HCT116 (cell line): ENCODE results near the gene DHRS2. TPM values are rescaled to one million over a fixed set of nuclear protein-coding genes. Genes with fewer than 3 reads are reported as not detected.

Experiments used
- ATAC-seq: fragments of 200-7000 bp; cut with Tn5 transposase; 2 replicates; pipeline ENCODE4 v1.9.1; 2020; ENCODE audit warnings: mild to moderate bottlenecking, moderate library complexity
- BruUV-seq: library from RNA; stranded (reverse); fragments of 400-500 nt; replicated peaks from 2 replicates; lab custom pipeline; 2021; lab: Mats Ljungman, UMichigan
- CTCF ChIA-PET: fragments of 300-600 bp; sonication (Branson Sonifier 250); formaldehyde crosslinking; loops from one replicate; lab custom pipeline; 2021; ENCODE audit warnings: antibody characterized with exemption; lab: Charles Lee
- POLR2A ChIA-PET: fragments of 300-600, 350-600 bp; sonication (Branson Sonifier 250); formaldehyde crosslinking; loops from one replicate; lab custom pipeline; 2021; ENCODE audit warnings: antibody characterized with exemption; lab: Charles Lee
- RAD21 ChIA-PET, 2 experiments: fragments of 300-600 bp; sonication (Branson Sonifier 250); formaldehyde crosslinking; loops; one replicate each; lab custom pipeline; 2023; ENCODE audit warnings: low total read pairs in 2 of 2; ENCODE audit not compliant: uncharacterized antibody in 2 of 2, unreplicated experiment in 2 of 2, low non-redundant PET in 1 of 2; lab: Charles Lee
- DNase-seq: peaks from one replicate; pipeline ENCODE4 v3.0.0-alpha.2; 2010; ENCODE audit warnings: low read depth, low spot score
- H2AFZ ChIP-seq: fragments of 200-600 bp; shearing (Covaris generic), sonication (generic); 2 replicates; pipeline ENCODE4 v1.6.1; 2017; ENCODE audit warnings: low read depth, mixed run types, mixed read lengths, antibody characterized with exemption, low read length; ENCODE audit not compliant: poor library complexity, severe bottlenecking
- H3K27ac ChIP-seq: 2 replicates; pipeline ENCODE4 v1.5.1; 2012; ENCODE audit warnings: low read depth, low read length
- H3K27me3 ChIP-seq: fragments of 200-600 bp; sonication (generic); 2 replicates; pipeline ENCODE4 v1.6.1; 2016; ENCODE audit warnings: mixed run types, low read length, mixed read lengths; ENCODE audit not compliant: insufficient read depth
- H3K36me3 ChIP-seq, 2 experiments: fragments of 200-500 bp in 1 of 2; fragments of 200-600 bp in 1 of 2; sonication (Bioruptor generic) in 1 of 2; sonication (generic) in 1 of 2; 2 replicates each; pipeline versions ENCODE4 v1.5.1 to v1.6.1; 2014 to 2016; ENCODE audit warnings: low read length in 2 of 2, inconsistent platforms in 1 of 2, mixed read lengths in 1 of 2, mixed run types in 1 of 2; ENCODE audit not compliant: insufficient read depth in 2 of 2, control insufficient read depth in 1 of 2
- H3K4me1 ChIP-seq, 2 experiments: fragments of 200-600 bp in 1 of 2; sonication (generic) in 1 of 2; 2 replicates each; pipeline versions ENCODE4 v1.5.1 to v1.6.1; 2012 to 2017; ENCODE audit warnings: low read length in 2 of 2, inconsistent platforms in 1 of 2, mild to moderate bottlenecking in 1 of 2, mixed read lengths in 1 of 2, mixed run types in 1 of 2, moderate library complexity in 1 of 2; ENCODE audit not compliant: insufficient read depth in 2 of 2, control insufficient read depth in 1 of 2
- H3K4me2 ChIP-seq: fragments of 200-600 bp; sonication (generic); 2 replicates; pipeline ENCODE4 v1.6.1; 2017; ENCODE audit warnings: mixed run types, low read length, mixed read lengths
- H3K4me3 ChIP-seq, 2 experiments: fragments of 200-600 bp in 1 of 2; sonication (generic) in 1 of 2; replicated peaks in 1 of 2; 2 replicates each; pipeline ENCODE4 v1.5.1; 2011 to 2016; ENCODE audit warnings: low read length in 2 of 2, control low read depth in 1 of 2, low read depth in 1 of 2, mild to moderate bottlenecking in 1 of 2, mixed read lengths in 1 of 2, mixed run types in 1 of 2
- H3K79me2 ChIP-seq: fragments of 200-600 bp; sonication (generic); 2 replicates; pipeline ENCODE4 v1.6.1; 2017; ENCODE audit warnings: mild to moderate bottlenecking, mixed run types, low read length, moderate library complexity, mixed read lengths; ENCODE audit not compliant: insufficient read depth
- H3K9ac ChIP-seq: fragments of 200-600 bp; sonication (generic); 2 replicates; pipeline ENCODE4 v1.6.1; 2016; ENCODE audit warnings: low read length, mixed read lengths
- H3K9me2 ChIP-seq: fragments of 200-600 bp; sonication (generic), shearing (Covaris generic); 2 replicates; pipeline ENCODE4 v1.6.1; 2017; ENCODE audit warnings: mixed run types, mild to moderate bottlenecking, moderate library complexity; ENCODE audit not compliant: insufficient read depth
- H3K9me3 ChIP-seq, 2 experiments: fragments of 200-500 bp in 1 of 2; fragments of 200-600 bp in 1 of 2; sonication (Bioruptor generic) in 1 of 2; sonication (generic) in 1 of 2; 2 replicates each; pipeline ENCODE4 v1.6.1; 2014 to 2017; ENCODE audit warnings: low read length in 2 of 2, mixed read lengths in 2 of 2, inconsistent platforms in 1 of 2, low read depth in 1 of 2, mild to moderate bottlenecking in 1 of 2, mixed run types in 1 of 2, moderate library complexity in 1 of 2; ENCODE audit not compliant: control insufficient read depth in 1 of 2, insufficient read depth in 1 of 2
- H4K20me1 ChIP-seq: fragments of 200-600 bp; sonication (generic), shearing (Covaris generic); 2 replicates; pipeline ENCODE4 v1.6.1; 2017; ENCODE audit warnings: mixed run types, mild to moderate bottlenecking, moderate library complexity; ENCODE audit not compliant: insufficient read depth
- CEBPB ChIP-seq: IDR thresholded peaks from 2 replicates; pipeline ENCODE4 v1.6.1; 2012; ENCODE audit warnings: low read depth
- EGR1 ChIP-seq: IDR thresholded peaks from 2 replicates; pipeline ENCODE4 v1.6.1; 2012; ENCODE audit warnings: low read depth
- FOSL1 ChIP-seq: IDR thresholded peaks from 2 replicates; pipeline ENCODE4 v1.6.1; 2012; ENCODE audit warnings: low read depth
- MAX ChIP-seq: IDR thresholded peaks from 2 replicates; pipeline ENCODE4 v1.6.1; 2012
- SIN3A ChIP-seq: IDR thresholded peaks from 2 replicates; pipeline ENCODE4 v1.6.1; 2012; ENCODE audit warnings: low read depth
- SP1 ChIP-seq: IDR thresholded peaks from 2 replicates; pipeline ENCODE4 v1.6.1; 2012; ENCODE audit warnings: low read depth
- TCF7L2 ChIP-seq: IDR thresholded peaks from 2 replicates; pipeline ENCODE4 v1.7.0; 2011; ENCODE audit warnings: borderline replicate concordance, inconsistent platforms; ENCODE audit not compliant: insufficient read depth, insufficient read length; ENCODE audit errors: extremely low read depth
- ZNF274 ChIP-seq: fragments of 200-500 bp; sonication (Bioruptor generic); IDR thresholded peaks from 2 replicates; pipeline ENCODE4 v1.6.1; 2014; ENCODE audit warnings: mild to moderate bottlenecking, low read depth, low read length, inconsistent platforms
- intact Hi-C: fragments of 100-400 bp; cut with micrococcal nuclease; formaldehyde crosslinking; loops from 2 replicates; pipeline ENCODE4 v1.10.0; 2022
- total RNA-seq: library from RNA; stranded (reverse); gene quantifications from one replicate; pipeline ENCODE4 v1.2.1, GENCODE V29; 2021; ENCODE audit not compliant: unreplicated experiment

The DHRS2 gene
- total RNA-seq, 1 experiment from 2014 or later, result 10.0 TPM

GRCh38 chr14:23693252-23693775 is 57.1 kb downstream of the DHRS2 start:
- intact Hi-C loops, result no loop called here
- no peak overlapping the region for H3K4me3 ChIP-seq
- RAD21 ChIA-PET, result no interaction called here
- H3K9me2 ChIP-seq, result no peaks in the 10 kb centered on the region
- ATAC-seq (no peak), DNase-seq (no peak)
- no peak overlapping the region for H3K4me2 ChIP-seq
- no peaks in the 10 kb centered on the region for H3K9me3 ChIP-seq
- H3K27me3 ChIP-seq, result 0 out of 2 replicates have a peak, but pooled peaks cover 6% of the 10 kb centered on the region
- H3K79me2 ChIP-seq, result no peaks in the 10 kb centered on the region
- H4K20me1 ChIP-seq, result no peaks in the 10 kb centered on the region
- H3K27ac ChIP-seq, result no peak overlapping the region
- H3K36me3 ChIP-seq, result no peaks in the 10 kb centered on the region
- peaks cover 3 to 6% of the 10 kb centered on the region in 2 experiments; a peak in 1 of 4 replicates for H3K4me1 ChIP-seq
- CTCF ChIA-PET, result interaction anchor here (2.5 kb wide), 1 partner anchor 217 kb away, joined by 8 read pairs; no protein-coding TSS in a partner anchor
- H3K9ac ChIP-seq, result no peak overlapping the region
- no peak overlapping the region for H2AFZ ChIP-seq
- no TSS peak for BruUV-seq
- TF ChIP-seq ZNF274 (no peak), CEBPB (no peak)
- POLR2A ChIA-PET, result no interaction called here

GRCh38 chr14:23694085-23694948 is 58.2 kb downstream of the DHRS2 start:
- Histone ChIP-seq H3K4me2 (no peak overlapping the region), H3K9ac (no peak overlapping the region), H2AFZ (no peak overlapping the region), H3K4me1 (peaks cover 3 to 6% of the 10 kb centered on the region in 2 experiments; a peak in 1 of 4 replicates), H3K27ac (no peak overlapping the region), H3K79me2 (no peaks in the 10 kb centered on the region), H3K36me3 (no peaks in the 10 kb centered on the region), H3K4me3 (no peak overlapping the region), H4K20me1 (no peaks in the 10 kb centered on the region)
- intact Hi-C loops, result no loop called here
- ChIA-PET POLR2A (interaction anchor here (0.6 kb wide), 1 partner anchor 206 kb away, joined by 3 read pairs; no protein-coding TSS in a partner anchor), CTCF (interaction anchor here (1.1 to 2.5 kb wide), 2 partner anchors 28 to 216 kb away, joined by 4 to 8 read pairs; no protein-coding TSS in a partner anchor)
- TSS peak; percentile 96 for BruUV-seq
- TF ChIP-seq CEBPB (peak; percentile 95), SIN3A (no peak), EGR1 (no peak), TCF7L2 (no peak), SP1 (0 out of 2 replicates have a peak, but pooled peaks have one; percentile 26), FOSL1 (no peak), MAX (peak; percentile 31; the same call in 1 of the 2 replicates)
- TF ChIP-seq, all 23 proteins: peak for 3
- RAD21 ChIA-PET, result interaction anchor here in 1 of 2 experiments (0.7 kb wide), 1 partner anchor 545 kb away, joined by 4 read pairs; no protein-coding TSS in a partner anchor
- DNase-seq (peak; percentile 27), ATAC-seq (no peak)
- Histone ChIP-seq H3K27me3 (0 out of 2 replicates have a peak, but pooled peaks cover 6% of the 10 kb centered on the region), H3K9me3 (no peaks in the 10 kb centered on the region), H3K9me2 (no peaks in the 10 kb centered on the region)

Other genes starting within 250 kb of the DHRS2 start
- gene MYH6, start 228.1 kb upstream of the DHRS2 start, total RNA-seq, result not detected
- not detected for gene MYH7, start 200.7 kb upstream of the DHRS2 start, total RNA-seq
- 42.0 TPM for gene NGDN, start 166.7 kb upstream of the DHRS2 start, total RNA-seq
- gene ZFHX2, start 84.6 kb upstream of the DHRS2 start, total RNA-seq, result 3.6 TPM
- 5.8 TPM for gene THTPA, start 80.1 kb upstream of the DHRS2 start, total RNA-seq
- 155 TPM for gene AP1G2, start 68.6 kb upstream of the DHRS2 start, total RNA-seq
- gene JPH4, start 57.6 kb upstream of the DHRS2 start, total RNA-seq, result 0.15 TPM